ENCODE results near the gene COL20A1. TPM values are rescaled to one million over a fixed set of nuclear protein-coding genes. Genes with fewer than 3 reads are reported as not detected.

Gene COL20A1
- total and polyA plus RNA-seq, 4 donors, result 0.06 to 0.09 TPM; not detected in 2

- DNase-seq (no peak), ATAC-seq (ENCODE audit: insufficient read depth, low FRiP score) (no peak)
- Histone ChIP-seq H3K9me3 (ENCODE audit: control insufficient read depth in 4 of 4, insufficient read depth in 3 of 4, low read length in 3 of 4) (no peaks in the 10 kb centered on the region), H3K27me3 (ENCODE audit: control insufficient read depth in 3 of 3, insufficient read depth in 3 of 3, low read length in 2 of 3) (peaks cover 0 to 6% (median 0%) of the 10 kb centered on the region in 3 donors), H3K36me3 (ENCODE audit: control insufficient read depth in 4 of 4, insufficient read depth in 4 of 4, low read length in 4 of 4) (no peaks in the 10 kb centered on the region), H3K4me1 (ENCODE audit: control insufficient read depth in 5 of 5, insufficient read depth in 5 of 5, low read length in 5 of 5) (peaks cover 0 to 20% (median 6%) of the 10 kb centered on the region in 5 donors), H3K4me3 (no peak overlapping the region), H3K9ac (ENCODE audit: insufficient read depth in 1 of 2, low read length in 2 of 2) (no peak overlapping the region), H3K27ac (ENCODE audit: low read depth in 1 of 2, low read length in 1 of 2) (no peak overlapping the region)
- WGBS, 2 donors, result 49 to 60% methylated on average over 11 to 12 of the region's 12 CpGs
- no peak for TF ChIP-seq CTCF (IDR thresholded peaks at IDR 0.05; ENCODE audit: control extremely low read depth, extremely low read depth)
These were observed 59.8 kb downstream of the COL20A1 start for GRCh38 chr20:63352811-63353221.

- Histone ChIP-seq H3K9me3 (ENCODE audit: control insufficient read depth in 4 of 4, insufficient read depth in 3 of 4, low read length in 3 of 4) (no peaks in the 10 kb centered on the region), H3K4me3 (no peak overlapping the region), H3K27me3 (ENCODE audit: control insufficient read depth in 3 of 3, insufficient read depth in 3 of 3, low read length in 2 of 3) (peaks cover 0 to 7% (median 4%) of the 10 kb centered on the region in 3 donors), H3K36me3 (ENCODE audit: control insufficient read depth in 4 of 4, insufficient read depth in 4 of 4, low read length in 4 of 4) (no peaks in the 10 kb centered on the region), H3K27ac (ENCODE audit: low read depth in 1 of 2, low read length in 1 of 2) (no peak overlapping the region), H3K9ac (ENCODE audit: insufficient read depth in 1 of 2, low read length in 2 of 2) (no peak overlapping the region), H3K4me1 (ENCODE audit: control insufficient read depth in 5 of 5, insufficient read depth in 5 of 5, low read length in 5 of 5) (peaks cover 0 to 17% (median 6%) of the 10 kb centered on the region in 5 donors)
- DNase-seq, result no peak
- no peak for TF ChIP-seq CTCF (IDR thresholded peaks at IDR 0.05; ENCODE audit: control extremely low read depth, extremely low read depth)
- 86 to 92% methylated on average over 25 of the region's 25 CpGs for WGBS, 2 donors
- no peak for ATAC-seq (ENCODE audit: insufficient read depth, low FRiP score)
These were observed 61.8 kb downstream of the COL20A1 start for GRCh38 chr20:63354636-63355350.

GRCh38 chr20:63355781-63356295 lies 62.9 kb downstream of the COL20A1 start:
- Histone ChIP-seq H3K4me1 (ENCODE audit: control insufficient read depth in 5 of 5, insufficient read depth in 5 of 5, low read length in 5 of 5) (peaks cover 0 to 24% (median 6%) of the 10 kb centered on the region in 5 donors), H3K27me3 (ENCODE audit: control insufficient read depth in 3 of 3, insufficient read depth in 3 of 3, low read length in 2 of 3) (peaks cover 0 to 13% (median 11%) of the 10 kb centered on the region in 3 donors), H3K36me3 (ENCODE audit: control insufficient read depth in 4 of 4, insufficient read depth in 4 of 4, low read length in 4 of 4) (no peaks in the 10 kb centered on the region), H3K9ac (ENCODE audit: insufficient read depth in 1 of 2, low read length in 2 of 2) (no peak overlapping the region), H3K27ac (ENCODE audit: low read depth in 1 of 2, low read length in 1 of 2) (no peak overlapping the region), H3K4me3 (no peak overlapping the region), H3K9me3 (ENCODE audit: control insufficient read depth in 4 of 4, insufficient read depth in 3 of 4, low read length in 3 of 4) (no peaks in the 10 kb centered on the region)
- DNase-seq, result no peak
- 88 to 90% methylated on average over 9 to 11 of the region's 11 CpGs for WGBS, 2 donors
- no peak for TF ChIP-seq CTCF (IDR thresholded peaks at IDR 0.05; ENCODE audit: control extremely low read depth, extremely low read depth)
- no peak for ATAC-seq (ENCODE audit: insufficient read depth, low FRiP score)
